Mesenchymal stem cell (in vitro differentiated cells and primary cell): ENCODE data around the gene ZNF574.
"Not testable (repeated sequence)": the region's sequence is repeated elsewhere in the genome, so short reads cannot be mapped to it uniquely, and the experiment has no call there.

Experiments
- DNase-seq: peaks from one replicate; pipeline ENCODE4 v3.0.0-alpha.2; 2013
- H2AFZ ChIP-seq: one replicate; pipeline ENCODE4 v1.6.1; 2013; ENCODE audit warnings: low read depth, mild to moderate bottlenecking, control low read depth, inconsistent platforms, low read length, moderate library complexity
- H2AK5ac ChIP-seq: 2 replicates; pipeline ENCODE4 v1.6.1; 2013; ENCODE audit warnings: low read length, moderate library complexity, mild to moderate bottlenecking, inconsistent platforms; ENCODE audit not compliant: severe bottlenecking
- H2BK120ac ChIP-seq: one replicate; pipeline ENCODE4 v1.6.1; 2013; ENCODE audit warnings: low read depth, mild to moderate bottlenecking, inconsistent platforms, low read length, moderate library complexity
- H2BK12ac ChIP-seq, 2 experiments: one replicate each; pipeline ENCODE4 v1.6.1; 2013; ENCODE audit warnings: inconsistent platforms in 2 of 2, low read length in 2 of 2, mild to moderate bottlenecking in 2 of 2, moderate library complexity in 2 of 2, control low read depth in 1 of 2
- H2BK15ac ChIP-seq: one replicate; pipeline ENCODE4 v1.6.1; 2013; ENCODE audit warnings: mild to moderate bottlenecking, low read depth, inconsistent platforms; ENCODE audit not compliant: poor library complexity, severe bottlenecking
- H2BK5ac ChIP-seq: 2 replicates; pipeline ENCODE4 v1.6.1; 2013; ENCODE audit warnings: low read depth, mild to moderate bottlenecking, low read length, control low read depth, inconsistent platforms; ENCODE audit not compliant: poor library complexity, severe bottlenecking
- H3K14ac ChIP-seq, 2 experiments: one replicate each; pipeline ENCODE4 v1.6.1; 2013; ENCODE audit warnings: inconsistent platforms in 2 of 2, low read length in 2 of 2, control low read depth in 1 of 2, mild to moderate bottlenecking in 1 of 2, moderate library complexity in 1 of 2
- H3K18ac ChIP-seq, 2 experiments: one replicate each; pipeline ENCODE4 v1.6.1; 2013; ENCODE audit warnings: inconsistent platforms in 2 of 2, low read length in 2 of 2, control low read depth in 1 of 2, low read depth in 1 of 2, mild to moderate bottlenecking in 1 of 2
- H3K23ac ChIP-seq, 2 experiments: one replicate each; pipeline ENCODE4 v1.6.1; 2013; ENCODE audit warnings: inconsistent platforms in 2 of 2, low read length in 2 of 2, mild to moderate bottlenecking in 2 of 2, moderate library complexity in 2 of 2, control low read depth in 1 of 2
- H3K27ac ChIP-seq: 2 replicates; pipeline ENCODE4 v1.5.1; 2013; ENCODE audit warnings: mild to moderate bottlenecking, moderate library complexity, low read length, control low read depth, inconsistent platforms; ENCODE audit not compliant: poor library complexity, severe bottlenecking
- H3K27me3 ChIP-seq, 2 experiments: 2 replicates each; pipeline versions ENCODE4 v1.6.1 to v1.7.0; 2013; ENCODE audit warnings: low read length in 2 of 2, mild to moderate bottlenecking in 2 of 2, moderate library complexity in 2 of 2, control low read depth in 1 of 2, inconsistent platforms in 1 of 2; ENCODE audit not compliant: control insufficient read depth in 1 of 2, insufficient read depth in 1 of 2
- H3K36me3 ChIP-seq, 2 experiments: 2 replicates each; pipeline versions ENCODE4 v1.6.1 to v1.7.0; 2013; ENCODE audit warnings: low read length in 2 of 2, control low read depth in 1 of 2, inconsistent platforms in 1 of 2, low read depth in 1 of 2, mild to moderate bottlenecking in 1 of 2; ENCODE audit not compliant: insufficient read depth in 2 of 2, control insufficient read depth in 1 of 2
- H3K4ac ChIP-seq, 2 experiments: one replicate each; pipeline ENCODE4 v1.6.1; 2013; ENCODE audit warnings: inconsistent platforms in 2 of 2, low read length in 2 of 2, mild to moderate bottlenecking in 2 of 2, moderate library complexity in 2 of 2, control low read depth in 1 of 2, low read depth in 1 of 2
- H3K4me1 ChIP-seq: 2 replicates; pipeline ENCODE4 v1.6.1; 2013; ENCODE audit warnings: low read depth, low read length, control low read depth; ENCODE audit not compliant: control insufficient read depth, insufficient read depth
- H3K4me2 ChIP-seq: 2 replicates; pipeline ENCODE4 v1.6.1; 2013; ENCODE audit warnings: low read length, mild to moderate bottlenecking, inconsistent platforms; ENCODE audit not compliant: poor library complexity, severe bottlenecking
- H3K4me3 ChIP-seq, 2 experiments: 2 replicates each; pipeline versions ENCODE4 v1.5.1 to v1.7.0; 2013; ENCODE audit warnings: low read length in 2 of 2, mild to moderate bottlenecking in 2 of 2, control low read depth in 1 of 2, low read depth in 1 of 2; ENCODE audit not compliant: insufficient read depth in 1 of 2
- H3K79me1 ChIP-seq: replicated peaks from 2 replicates; pipeline ENCODE4 v1.6.1; 2013; ENCODE audit warnings: mild to moderate bottlenecking, control low read depth, low read length, inconsistent platforms; ENCODE audit not compliant: poor library complexity, severe bottlenecking
- H3K9ac ChIP-seq: 2 replicates; pipeline ENCODE4 v1.7.0; 2013; ENCODE audit warnings: mild to moderate bottlenecking, low read length, moderate library complexity
- H3K9me3 ChIP-seq: 2 replicates; pipeline ENCODE4 v1.7.0; 2013; ENCODE audit warnings: mild to moderate bottlenecking, low read length; ENCODE audit not compliant: control insufficient read depth
- H4K8ac ChIP-seq: one replicate; pipeline ENCODE4 v1.6.1; 2013; ENCODE audit warnings: inconsistent platforms, mild to moderate bottlenecking, low read length, moderate library complexity
- H4K91ac ChIP-seq: one replicate; pipeline ENCODE4 v1.6.1; 2013; ENCODE audit warnings: mild to moderate bottlenecking, low read length, inconsistent platforms
- WGBS: methylation state at CpG from one replicate; pipeline ENCODE4 v1.1.7; 2013; ENCODE audit warnings: mixed read lengths; 5-methylcytosine and 5-hydroxymethylcytosine counted together

Gene ZNF574

GRCh38 chr19:42097461-42097860, 21.5 kb downstream of the ZNF574 start:
- no peak for DNase-seq
- H2AK5ac ChIP-seq: no peak overlapping the region
- 98% methylated on average over 4 of the region's 5 CpGs for whole genome bisulfite sequencing

GRCh38 chr19:42098781-42099180, 22.8 kb downstream of the ZNF574 start:
- Histone ChIP-seq H2BK120ac (no peak overlapping the region), H3K4me3 (no peak overlapping the region), H2BK15ac (no peak overlapping the region), H3K4me2 (no peak overlapping the region), H2AK5ac (no peak overlapping the region), H3K23ac (no peak overlapping the region), H3K36me3 (peaks cover 27 to 46% of the 10 kb centered on the region in 2 experiments), H2BK12ac (no peak overlapping the region), H2AFZ (no peak overlapping the region), H3K14ac (no peak overlapping the region), H3K27ac (no peak overlapping the region), H3K79me1 (no peaks in the 10 kb centered on the region), H3K9ac (no peak overlapping the region), H3K9me3 (no peaks in the 10 kb centered on the region), H3K27me3 (no peaks in the 10 kb centered on the region), H3K4ac (no peak overlapping the region), H2BK5ac (no peak overlapping the region), H3K18ac (no peak overlapping the region), H4K8ac (no peak overlapping the region), H3K4me1 (peaks cover 2% of the 10 kb centered on the region), H4K91ac (no peak overlapping the region)
- WGBS: 87% methylated on average over 6 of the region's 6 CpGs
- DNase-seq: no peak

More at GRCh38 chr19:42097461-42097860, 21.5 kb downstream of the ZNF574 start:
- Histone ChIP-seq H2BK5ac (no peak overlapping the region), H3K36me3 (peaks cover 29 to 55% of the 10 kb centered on the region in 2 experiments), H3K4me3 (no peak overlapping the region), H3K18ac (no peak overlapping the region), H3K9me3 (no peaks in the 10 kb centered on the region), H2AFZ (no peak overlapping the region), H2BK120ac (no peak overlapping the region), H4K8ac (no peak overlapping the region), H3K27me3 (no peaks in the 10 kb centered on the region), H3K4ac (no peak overlapping the region), H2BK15ac (no peak overlapping the region), H3K23ac (no peak overlapping the region), H3K4me1 (peaks cover 2% of the 10 kb centered on the region), H3K14ac (no peak overlapping the region), H3K9ac (no peak overlapping the region), H3K79me1 (no peaks in the 10 kb centered on the region), H3K27ac (no peak overlapping the region), H2BK12ac (no peak overlapping the region), H4K91ac (no peak overlapping the region), H3K4me2 (no peak overlapping the region)

- 74% methylated on average over 6 of the region's 6 CpGs for WGBS
Observed at GRCh38 chr19:42099336-42099925, 23.5 kb downstream of the ZNF574 start.

GRCh38 chr19:42100241-42100640, 24.3 kb downstream of the ZNF574 start:
- not testable (repeated sequence) for H3K4me2 ChIP-seq, H2BK5ac ChIP-seq, H4K91ac ChIP-seq, H3K4me1 ChIP-seq, H3K79me1 ChIP-seq, H3K18ac ChIP-seq, H2AFZ ChIP-seq, H3K14ac ChIP-seq, H3K23ac ChIP-seq, H3K27ac ChIP-seq, H2BK15ac ChIP-seq, H3K9me3 ChIP-seq, H3K4me3 ChIP-seq, H2BK120ac ChIP-seq, H2AK5ac ChIP-seq, H2BK12ac ChIP-seq, H3K9ac ChIP-seq, H3K4ac ChIP-seq, DNase-seq, H3K27me3 ChIP-seq, H4K8ac ChIP-seq
- WGBS: 90% methylated on average over 10 of the region's 10 CpGs
- peaks cover 18 to 37% of the 10 kb centered on the region in 2 experiments for H3K36me3 ChIP-seq

More at GRCh38 chr19:42099336-42099925, 23.5 kb downstream of the ZNF574 start:
- Histone ChIP-seq H2BK15ac (no peak overlapping the region), H2AK5ac (no peak overlapping the region), H3K79me1 (no peaks in the 10 kb centered on the region), H2BK5ac (no peak overlapping the region), H2AFZ (no peak overlapping the region), H3K4me2 (no peak overlapping the region), H3K36me3 (peaks cover 24 to 44% of the 10 kb centered on the region in 2 experiments), H3K27ac (no peak overlapping the region), H2BK120ac (no peak overlapping the region), H3K27me3 (no peaks in the 10 kb centered on the region), H4K8ac (no peak overlapping the region), H3K4me1 (peaks cover 2% of the 10 kb centered on the region), H3K23ac (no peak overlapping the region), H2BK12ac (no peak overlapping the region), H3K9ac (no peak overlapping the region), H3K4ac (no peak overlapping the region), H3K9me3 (no peaks in the 10 kb centered on the region), H3K14ac (no peak overlapping the region), H3K18ac (no peak overlapping the region), H3K4me3 (no peak overlapping the region), H4K91ac (no peak overlapping the region)
- no peak for DNase-seq
